Heart left ventricle (tissue), 16 donors: Measurements from ENCODE around the gene SMIM11. TPM values are rescaled to one million over a fixed set of nuclear protein-coding genes. Genes with fewer than 3 reads are reported as not detected.

ENCODE experiments used
- ATAC-seq, 4 donors: fragments of 200-7000 bp; cut with Tn5 transposase; one replicate each; pipeline ENCODE4 v1.9.1; 2020 to 2022; ENCODE audit warnings: moderate library complexity in 4 of 4, mild to moderate bottlenecking in 3 of 4, moderate number of reproducible peaks in 1 of 4
- DNase-seq, 5 donors: peaks; one replicate each; pipeline ENCODE4 v3.0.0-alpha.2; 2020
- H3K27ac ChIP-seq, 12 donors: fragments of 200-600 bp; sonication (generic) in 4 of 12; one replicate each; pipeline versions ENCODE4 v1.5.0 to v1.8.0; 2016 to 2022; ENCODE audit warnings: mild to moderate bottlenecking in 2 of 12
- H3K27me3 ChIP-seq, 9 donors: fragments of 200-600 bp; sonication (generic) in 2 of 9; one replicate each; pipeline versions ENCODE4 v1.5.1 to v1.8.0; 2016 to 2022; ENCODE audit warnings: mild to moderate bottlenecking in 3 of 9
- H3K36me3 ChIP-seq, 9 donors: fragments of 200-600 bp; sonication (generic) in 2 of 9; one replicate each; pipeline versions ENCODE4 v1.5.0 to v1.8.0; 2018 to 2022; ENCODE audit warnings: mild to moderate bottlenecking in 2 of 9
- H3K4me1 ChIP-seq, 12 donors: fragments of 200-600 bp; sonication (generic) in 4 of 12; one replicate each; pipeline versions ENCODE4 v1.5.0 to v1.8.0; 2016 to 2022; ENCODE audit warnings: mild to moderate bottlenecking in 3 of 12
- H3K4me3 ChIP-seq, 12 donors: fragments of 200-600 bp; sonication (generic) in 4 of 12; one replicate each; pipeline versions ENCODE4 v1.5.0 to v1.8.0; 2017 to 2022; ENCODE audit warnings: mild to moderate bottlenecking in 9 of 12, moderate library complexity in 4 of 12
- H3K9me3 ChIP-seq, 12 donors: fragments of 200-600 bp; sonication (generic) in 4 of 12; one replicate each; pipeline versions ENCODE4 v1.5.0 to v1.8.0; 2016 to 2022; ENCODE audit warnings: mild to moderate bottlenecking in 1 of 12
- CTCF ChIP-seq, 12 donors: fragments of 200-600 bp; sonication (generic) in 4 of 12; IDR thresholded peaks; one replicate each; pipeline versions ENCODE4 v1.5.0 to v1.8.0; 2018 to 2022; ENCODE audit warnings: antibody characterized with exemption in 12 of 12, mild to moderate bottlenecking in 5 of 12
- POLR2A ChIP-seq, 2 donors: fragments of 450-650 bp; IDR thresholded peaks; one replicate each; pipeline ENCODE4 v1.6.1; 2017; ENCODE audit warnings: antibody characterized with exemption in 2 of 2, mild to moderate bottlenecking in 2 of 2, moderate library complexity in 2 of 2
- WGBS, 4 donors: extraction: QIAGEN DNeasy Blood & Tissue Kit in 2 of 4; methylation state at CpG; one replicate each; pipeline versions ENCODE4 v1.1.5 to v1.1.7; 2013 to 2018; 5-methylcytosine and 5-hydroxymethylcytosine counted together
- intact Hi-C, 10 donors: fragments of 100-400 bp; cut with DNase I; formaldehyde crosslinking; loops; one replicate each; pipeline versions ENCODE4 v1.11.1 to v1.14.2; 2022
- polyA plus RNA-seq, 2 donors: library from polyadenylated mRNA; stranded (reverse); fragments of 200-250 nt; gene quantifications; one replicate each; pipeline ENCODE4 v1.2.3, GENCODE V29; 2013
- total RNA-seq, 9 donors: library from RNA; depleted of rRNA in 2 of 9; stranded (reverse); fragments of >200 nt in 2 of 9; fragmentation: NEBNext Ultra II Directional in 3 of 9; extraction: Animal tissue kit (Norgen Biotek cat#: 25700) in 3 of 9; gene quantifications; one replicate each; pipeline versions ENCODE4 v1.1.0 to v1.2.4, GENCODE V29; 2016 to 2023
- donor health status: ischemic (EF 13 %, LVEDD 7.1; RV severe dilation, severe dysfunction).
- donor health status: healthy with polysubstance abuse.
- donor health status: DM: no; HTN: yes; CAD: no.
- donor health status: DM: no; HTN: no; CAD: no.
- donor health status: ischemic (EF 25% LVEDD 6.9; RV normal size, moderate dysfunction).
- donor health status: ischemic (EF 25% LVEDD 5.7; RV mildly dilated, moderate dysfunction).
- donor health status: healthy.
- donor health status: DM: yes; HTN: yes; CAD: no.
- donor health status: ischemic (EF 35%, LVEDD 5.7; RV mildly dilated, moderate dysfunction).
- donor health status: nonischemic (EF 11% LVEDD 7.7; RV severe dilation, severe dysfunction).
- donor health status: DM: yes; HTN: yes; CAD: no.
- donor health status: PGD.
- donor health status: ischemic (EF 29% LVEDD 5.4; RV normal size, mild dysfunction).
- donor health status: nonischemic (EF 23%, LVEDD 6.1; RV moderate dilation, normal function).

The SMIM11 gene
- total and polyA plus RNA-seq, 11 donors, result 0.91 to 25.8 (median 6.3) TPM

- intact Hi-C loops, result loop anchor here in 1 of 10 donors (10.0 kb wide), 1 partner anchor 403 kb away; no protein-coding TSS in a partner anchor
- DNase-seq, result no peak
- no peak overlapping the region for H3K27ac ChIP-seq
- peaks cover 0 to 26% (median 13%) of the 10 kb centered on the region in 12 donors for H3K4me1 ChIP-seq
- peak in 3 of 4 donors; percentile 54 to 76 (median 64) for ATAC-seq
- H3K27me3 ChIP-seq, result no peaks in the 10 kb centered on the region
- WGBS, 4 donors, result 41 to 71% (median 44%) methylated on average over 6 of the region's 6 CpGs
- TF ChIP-seq POLR2A (IDR thresholded peaks at IDR 0.05), result no peak
- TF ChIP-seq CTCF (IDR thresholded peaks at IDR 0.05), result no peak
- no peak overlapping the region for H3K4me3 ChIP-seq
- H3K9me3 ChIP-seq, result no peaks in the 10 kb centered on the region
- H3K36me3 ChIP-seq, result no peaks in the 10 kb centered on the region
These were observed 37.6 kb upstream of the SMIM11 start for GRCh38 chr21:34337741-34338140.

- Histone ChIP-seq H3K27ac (no peak overlapping the region), H3K27me3 (no peaks in the 10 kb centered on the region), H3K9me3 (peaks cover 0 to under 1% (median 0%) of the 10 kb centered on the region in 12 donors), H3K4me1 (peaks cover 0 to 26% (median 13%) of the 10 kb centered on the region in 12 donors), H3K4me3 (no peak overlapping the region), H3K36me3 (no peaks in the 10 kb centered on the region)
- ATAC-seq (peak in 1 of 4 donors; percentile 10), DNase-seq (no peak)
- WGBS, 4 donors, result 91 to 95% (median 93%) methylated on average over 8 of the region's 8 CpGs
- intact Hi-C loops, result loop anchor here in 1 of 10 donors (10.0 kb wide), 1 partner anchor 403 kb away; no protein-coding TSS in a partner anchor
- TF ChIP-seq POLR2A (IDR thresholded peaks at IDR 0.05), result no peak
- no peak for TF ChIP-seq CTCF (IDR thresholded peaks at IDR 0.05)
These were observed 37.1 kb upstream of the SMIM11 start for GRCh38 chr21:34338226-34338625.

GRCh38 chr21:34340061-34340460, 35.2 kb upstream of the SMIM11 start:
- H3K4me3 ChIP-seq, result no peak overlapping the region
- TF ChIP-seq CTCF (IDR thresholded peaks at IDR 0.05) (no peak), POLR2A (IDR thresholded peaks at IDR 0.05) (no peak)
- peaks cover 0 to 34% (median 13%) of the 10 kb centered on the region in 12 donors for H3K4me1 ChIP-seq
- H3K9me3 ChIP-seq, result peaks cover 0 to 2% (median 0%) of the 10 kb centered on the region in 12 donors
- ATAC-seq (no peak), DNase-seq (no peak)
- 77 to 88% (median 85%) methylated on average over 3 of the region's 3 CpGs for WGBS, 4 donors
- H3K36me3 ChIP-seq, result no peaks in the 10 kb centered on the region
- intact Hi-C loops, result loop anchor here in 1 of 10 donors (5.0 kb wide), 1 partner anchor 403 kb away; no protein-coding TSS in a partner anchor
- H3K27ac ChIP-seq, result no peak overlapping the region
- no peaks in the 10 kb centered on the region for H3K27me3 ChIP-seq

GRCh38 chr21:34342476-34342875, 32.8 kb upstream of the SMIM11 start:
- Histone ChIP-seq H3K4me3 (no peak overlapping the region), H3K27me3 (no peaks in the 10 kb centered on the region), H3K9me3 (peaks cover 0 to 2% (median 0%) of the 10 kb centered on the region in 12 donors), H3K36me3 (no peaks in the 10 kb centered on the region), H3K4me1 (peaks cover 0 to 40% (median 14%) of the 10 kb centered on the region in 12 donors), H3K27ac (no peak overlapping the region)
- no peak for TF ChIP-seq CTCF (IDR thresholded peaks at IDR 0.05)
- no peak for TF ChIP-seq POLR2A (IDR thresholded peaks at IDR 0.05)
- ATAC-seq, result no peak
- no peak for DNase-seq
- WGBS, 4 donors, result 77 to 81% (median 79%) methylated on average over 5 of the region's 5 CpGs
- intact Hi-C loops, result loop anchor here in 1 of 10 donors (5.0 kb wide), 1 partner anchor 405 kb away; no protein-coding TSS in a partner anchor
